ENCODE data around the gene AGBL3. TPM values are rescaled to one million over a fixed set of nuclear protein-coding genes. Genes with fewer than 3 reads are reported as not detected.
"Not testable (repeated sequence)": the region's sequence is repeated elsewhere in the genome, so short reads cannot be mapped to it uniquely, and the experiment has no call there.

The AGBL3 gene
- total and polyA plus RNA-seq, 4 donors: 0.67 to 3.1 (median 1.8) TPM

GRCh38 chr7:134966691-134967090 lies 19.6 kb upstream of the AGBL3 start:
- no peak for TF ChIP-seq HNF4G (IDR thresholded peaks at IDR 0.05)
- no peak for TF ChIP-seq RXRA (IDR thresholded peaks at IDR 0.05)
- TF ChIP-seq FOXA2 (IDR thresholded peaks at IDR 0.05): no peak
- TF ChIP-seq, protein P1, sequence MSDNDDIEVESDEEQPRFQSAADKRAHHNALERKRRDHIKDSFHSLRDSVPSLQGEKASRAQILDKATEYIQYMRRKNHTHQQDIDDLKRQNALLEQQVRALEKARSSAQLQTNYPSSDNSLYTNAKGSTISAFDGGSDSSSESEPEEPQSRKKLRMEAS (IDR thresholded peaks at IDR 0.05): no peak
- TF ChIP-seq RAD21 (IDR thresholded peaks at IDR 0.05): no peak
- TF ChIP-seq ZBTB33 (IDR thresholded peaks at IDR 0.05): no peak
- no peak overlapping the region for H3K27ac ChIP-seq (ENCODE audit: low read depth in 1 of 2, low read length in 2 of 2)
- no peaks in the 10 kb centered on the region for H3K27me3 ChIP-seq (ENCODE audit: control insufficient read depth in 4 of 4, insufficient read depth in 4 of 4, low read length in 3 of 4)
- H3K9me3 ChIP-seq (ENCODE audit: control insufficient read depth in 4 of 4, low read length in 3 of 4): no peaks in the 10 kb centered on the region
- H3K36me3 ChIP-seq (ENCODE audit: control insufficient read depth in 4 of 4, insufficient read depth in 3 of 4, low read depth in 1 of 4, low read length in 3 of 4): peaks cover 2 to 54% (median 41%) of the 10 kb centered on the region in 4 donors
- no peak overlapping the region for H3K4me3 ChIP-seq (ENCODE audit: low read depth in 1 of 3, low read length in 3 of 3)
- WGBS: 88% methylated on average over 3 of the region's 3 CpGs
- DNase-seq (ENCODE audit: low spot score): no peak
- H3K4me1 ChIP-seq (ENCODE audit: control insufficient read depth in 4 of 4, insufficient read depth in 4 of 4, low read length in 3 of 4): no peaks in the 10 kb centered on the region
- no peak overlapping the region for H3K9ac ChIP-seq (ENCODE audit: low read depth in 1 of 2, low read length in 2 of 2)

GRCh38 chr7:134968110-134968509 lies 18.2 kb upstream of the AGBL3 start:
- Histone ChIP-seq H3K4me1 (ENCODE audit: control insufficient read depth in 4 of 4, insufficient read depth in 4 of 4, low read length in 3 of 4) (no peaks in the 10 kb centered on the region), H3K9me3 (ENCODE audit: control insufficient read depth in 4 of 4, low read length in 3 of 4) (no peaks in the 10 kb centered on the region), H3K4me3 (ENCODE audit: low read depth in 1 of 3, low read length in 3 of 3) (no peak overlapping the region), H3K27ac (ENCODE audit: low read depth in 1 of 2, low read length in 2 of 2) (no peak overlapping the region), H3K36me3 (ENCODE audit: control insufficient read depth in 4 of 4, insufficient read depth in 3 of 4, low read depth in 1 of 4, low read length in 3 of 4) (peaks cover 1 to 44% (median 35%) of the 10 kb centered on the region in 4 donors), H3K27me3 (ENCODE audit: control insufficient read depth in 4 of 4, insufficient read depth in 4 of 4, low read length in 3 of 4) (no peaks in the 10 kb centered on the region), H3K9ac (ENCODE audit: low read depth in 1 of 2, low read length in 2 of 2) (no peak overlapping the region)
- no peak for DNase-seq (ENCODE audit: low spot score)
- 97% methylated on average over 4 of the region's 4 CpGs for WGBS
- no peak for TF ChIP-seq RXRA (IDR thresholded peaks at IDR 0.05)
- no peak for TF ChIP-seq SP1 (IDR thresholded peaks at IDR 0.05)
- no peak for TF ChIP-seq FOXA1 (IDR thresholded peaks at IDR 0.05)
- no peak for TF ChIP-seq EGR1 (IDR thresholded peaks at IDR 0.05; ENCODE audit: low read depth in 2 of 2)
- TF ChIP-seq REST (IDR thresholded peaks at IDR 0.05): no peak
- TF ChIP-seq ZBTB33 (IDR thresholded peaks at IDR 0.05): no peak
- no peak for TF ChIP-seq FOXA2 (IDR thresholded peaks at IDR 0.05)
- no peak for TF ChIP-seq YY1 (IDR thresholded peaks at IDR 0.05)
- no peak for TF ChIP-seq NR2F2 (IDR thresholded peaks at IDR 0.05)
- TF ChIP-seq HNF4A (conservative IDR thresholded peaks at IDR 0.05): no peak
- TF ChIP-seq RAD21 (IDR thresholded peaks at IDR 0.05): no peak
- no peak for TF ChIP-seq CTCF (IDR thresholded peaks at IDR 0.05; ENCODE audit: low read depth, low read length, missing input control)
- TF ChIP-seq, protein P1 (IDR thresholded peaks at IDR 0.05): no peak
- no peak for TF ChIP-seq GABPA (IDR thresholded peaks at IDR 0.05 in 1 of 2, conservative IDR thresholded peaks at IDR 0.05 in 1 of 2)
- no peak for TF ChIP-seq JUND (IDR thresholded peaks at IDR 0.05)
- no peak for TF ChIP-seq TAF1 (conservative IDR thresholded peaks at IDR 0.05)
- no peak for TF ChIP-seq HNF4G (IDR thresholded peaks at IDR 0.05)
- TF ChIP-seq, protein P2, sequence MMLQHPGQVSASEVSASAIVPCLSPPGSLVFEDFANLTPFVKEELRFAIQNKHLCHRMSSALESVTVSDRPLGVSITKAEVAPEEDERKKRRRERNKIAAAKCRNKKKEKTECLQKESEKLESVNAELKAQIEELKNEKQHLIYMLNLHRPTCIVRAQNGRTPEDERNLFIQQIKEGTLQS (IDR thresholded peaks at IDR 0.05): no peak

GRCh38 chr7:134981645-134982044 lies 4.7 kb upstream of the AGBL3 start:
- not testable (repeated sequence) for H3K27me3 ChIP-seq (ENCODE audit: control insufficient read depth in 4 of 4, insufficient read depth in 4 of 4, low read length in 3 of 4); H3K9ac ChIP-seq (ENCODE audit: low read depth in 1 of 2, low read length in 2 of 2); H3K4me1 ChIP-seq (ENCODE audit: control insufficient read depth in 4 of 4, insufficient read depth in 4 of 4, low read length in 3 of 4); H3K9me3 ChIP-seq (ENCODE audit: control insufficient read depth in 4 of 4, low read length in 3 of 4); H3K27ac ChIP-seq (ENCODE audit: low read depth in 1 of 2, low read length in 2 of 2); H3K36me3 ChIP-seq (ENCODE audit: control insufficient read depth in 4 of 4, insufficient read depth in 3 of 4, low read depth in 1 of 4, low read length in 3 of 4); H3K4me3 ChIP-seq (ENCODE audit: low read depth in 1 of 3, low read length in 3 of 3); DNase-seq (ENCODE audit: low spot score)
- 99% methylated on average over 3 of the region's 3 CpGs for WGBS

Measured in liver (tissue), 9 donors.